ENCODE measurements around the gene TMEM200C. TPM values are rescaled to one million over a fixed set of nuclear protein-coding genes. Genes with fewer than 3 reads are reported as not detected.

Gene TMEM200C
- 0.17 TPM for polyA plus RNA-seq (2013, experiment 1 of 2; ENCODE audit: insufficient read length)
- polyA plus RNA-seq (2013, experiment 2 of 2; ENCODE audit: insufficient read length) = 0.15 TPM

- peak; percentile 15 for DNase-seq
These were observed at the start of gene TMEM200C for GRCh38 chr18:5895299-5895875. Gene TMEM200C (minus strand): TSS chr18:5895522. CDS start chr18:5892063, 3,459 bp downstream.

GRCh38 chr18:5944448-5944847 is 49.1 kb upstream of the TMEM200C start:
- DNase-seq = no peak

GRCh38 chr18:5943514-5943913 is 48.2 kb upstream of the TMEM200C start:
- DNase-seq = peak; percentile 52

- no peak for DNase-seq
These were observed 47.3 kb upstream of the TMEM200C start for GRCh38 chr18:5942591-5942990.

- no peak for DNase-seq
These were observed 46.6 kb upstream of the TMEM200C start for GRCh38 chr18:5941890-5942289.

GRCh38 chr18:5939801-5940667 is 44.7 kb upstream of the TMEM200C start:
- no peak for DNase-seq

- DNase-seq = no peak
These were observed 42.5 kb upstream of the TMEM200C start for GRCh38 chr18:5937795-5938194.

- no peak for DNase-seq
These were observed 41.8 kb upstream of the TMEM200C start for GRCh38 chr18:5937121-5937520.

- no peak for DNase-seq
These were observed 35.5 kb upstream of the TMEM200C start for GRCh38 chr18:5930789-5931188.

GRCh38 chr18:5918205-5918858 is 23.0 kb upstream of the TMEM200C start:
- no peak for DNase-seq

- no peak for DNase-seq
These were observed 19.6 kb upstream of the TMEM200C start for GRCh38 chr18:5914951-5915350.

GRCh38 chr18:5914016-5914415 is 18.7 kb upstream of the TMEM200C start:
- DNase-seq = peak; percentile 7

- DNase-seq = no peak
These were observed 17.2 kb upstream of the TMEM200C start for GRCh38 chr18:5912566-5912965.

- DNase-seq = peak; percentile 30
These were observed 13.8 kb upstream of the TMEM200C start for GRCh38 chr18:5909125-5909524.

GRCh38 chr18:5903386-5903785 is 8.1 kb upstream of the TMEM200C start:
- no peak for DNase-seq

GRCh38 chr18:5900262-5900661 is 4.9 kb upstream of the TMEM200C start:
- DNase-seq = peak; percentile 25

- no peak for DNase-seq
These were observed 4.5 kb upstream of the TMEM200C start for GRCh38 chr18:5899835-5900234.

GRCh38 chr18:5895876-5896740 is 786 bp upstream of the TMEM200C start:
- DNase-seq = peak; percentile 34

GRCh38 chr18:5894611-5895298 is 567 bp downstream of the TMEM200C start:
- peak; percentile 4 for DNase-seq

GRCh38 chr18:5893956-5894610 is 1.2 kb downstream of the TMEM200C start:
- no peak for DNase-seq

GRCh38 chr18:5892823-5893431 is 2.4 kb downstream of the TMEM200C start:
- no peak for DNase-seq

Data from fibroblast of skin of scalp (primary cell).